NCI-H1930 (cell line): ENCODE results near the gene IL6ST.

Source experiments
- DNase-seq, 2 experiments: peaks; one replicate each; lab custom pipeline; 2025; lab: John Stamatoyannopoulos, UW

IL6ST gene

DNA sequence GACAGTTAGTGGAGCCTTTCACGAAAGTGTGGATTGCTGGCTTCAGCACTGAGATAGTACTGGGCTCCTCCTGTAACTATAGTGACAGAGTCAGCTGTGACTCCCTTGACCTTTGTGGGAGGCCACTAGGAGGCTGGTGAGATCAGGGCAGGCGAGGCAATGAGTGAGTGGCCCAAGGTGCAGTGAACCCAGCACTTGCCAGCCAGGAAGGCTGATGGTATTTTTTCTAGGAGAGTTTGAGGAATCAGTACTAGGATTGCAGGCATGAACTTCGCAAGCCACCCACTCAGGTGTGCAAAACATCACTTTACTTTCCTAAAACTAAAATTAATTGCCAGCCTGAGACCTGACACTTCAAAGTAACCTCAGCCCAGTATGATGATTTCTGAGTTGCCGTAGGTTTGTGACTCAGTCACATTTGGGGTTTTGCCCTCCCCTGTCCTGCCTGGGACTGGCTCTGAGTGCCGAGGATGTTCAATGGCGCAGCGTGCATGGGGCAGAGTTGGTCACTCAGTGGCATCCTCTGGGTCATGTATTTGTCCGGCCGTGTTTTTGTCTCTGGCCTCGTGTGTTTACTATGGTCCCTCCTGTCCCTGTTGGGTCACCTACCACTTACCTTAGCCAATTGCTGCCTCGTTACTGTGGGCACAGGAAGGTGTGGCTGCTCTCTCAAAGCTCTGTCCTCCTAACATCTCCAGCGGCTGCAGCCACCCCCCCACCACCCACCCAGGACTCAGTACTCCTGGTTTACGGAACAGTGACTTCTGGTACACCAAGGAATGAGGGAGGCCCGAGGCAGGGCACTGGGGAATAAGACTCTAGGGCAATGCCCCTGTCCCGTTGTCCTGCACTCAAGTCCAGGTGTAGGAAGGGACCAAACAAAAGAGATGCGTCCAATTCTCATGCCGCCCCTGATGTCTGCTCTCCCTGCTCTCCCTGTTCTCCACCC lies 76.4 kb downstream of the IL6ST start:
- DNase-seq = no peak

DNA sequence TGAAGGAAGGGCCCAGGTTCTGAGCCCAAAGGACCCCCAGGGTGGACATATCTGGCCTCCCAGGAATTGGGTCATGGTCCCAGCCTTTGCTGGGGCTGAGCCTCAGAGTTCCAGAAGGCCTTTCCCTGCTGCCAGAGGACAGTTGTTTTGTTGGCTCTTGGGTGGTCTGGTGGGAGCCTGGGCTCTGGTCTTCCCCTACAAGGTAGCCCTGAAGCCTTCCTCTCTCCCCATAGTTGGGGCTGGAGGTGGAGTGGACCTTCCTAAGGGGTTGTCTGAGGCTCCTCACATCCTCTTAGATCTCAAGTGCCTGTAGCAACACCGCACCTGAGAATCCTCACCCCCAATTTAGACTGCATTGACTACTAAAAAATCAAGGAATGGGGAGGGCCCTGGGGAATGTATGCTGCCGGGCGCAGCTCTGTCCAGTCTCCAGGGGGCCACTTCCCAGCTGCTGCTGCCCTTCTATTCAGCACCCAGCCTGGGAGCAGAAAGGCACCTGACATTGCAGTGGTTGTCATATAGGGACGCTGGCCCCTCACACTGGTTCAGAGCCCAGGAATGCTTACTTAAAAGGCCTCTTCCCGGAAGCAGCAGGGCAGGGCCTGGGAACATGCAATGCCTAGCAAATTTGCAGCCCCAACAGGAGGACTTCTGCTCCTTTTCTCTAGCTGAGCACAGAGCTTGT lies 77.2 kb downstream of the IL6ST start:
- no peak for DNase-seq

DNA sequence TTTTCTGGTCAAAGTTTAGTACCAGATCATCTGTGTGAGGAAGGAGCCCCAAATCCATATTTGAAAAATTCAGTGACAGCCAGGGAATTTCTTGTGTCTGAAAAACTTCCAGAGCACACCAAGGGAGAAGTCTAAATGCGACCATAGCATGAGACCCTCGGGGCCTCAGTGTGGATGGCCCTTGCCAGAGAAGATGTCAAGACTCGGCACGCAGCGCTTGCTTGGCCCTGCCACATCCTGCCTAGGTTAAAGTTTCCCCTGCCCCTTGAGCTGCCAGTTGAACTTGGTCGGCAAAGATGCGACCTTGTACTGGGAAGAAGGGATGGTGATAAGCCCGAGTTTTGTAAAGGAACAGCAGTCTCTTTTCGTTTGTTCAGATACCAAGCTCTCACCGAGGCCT lies 77.8 kb downstream of the IL6ST start:
- no peak for DNase-seq

DNA sequence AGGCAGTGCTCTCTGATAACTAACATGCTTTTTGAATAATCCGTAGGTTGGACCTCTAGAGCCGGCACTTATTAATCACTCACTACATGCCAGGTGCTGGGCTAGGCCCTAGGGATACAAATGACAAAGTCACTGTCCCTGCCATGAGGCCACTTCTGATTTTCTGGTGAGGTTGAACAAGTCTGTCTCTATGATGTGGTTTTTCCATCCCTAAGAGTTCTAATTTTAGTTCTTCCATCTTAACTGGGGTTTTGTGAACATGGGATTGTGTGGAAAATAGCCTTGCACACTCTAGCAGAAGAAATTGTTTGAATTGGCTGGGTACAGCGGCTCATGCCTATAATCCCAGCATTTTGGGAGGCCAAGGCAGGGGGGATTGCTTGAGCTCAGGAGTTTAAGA lies 79.0 kb downstream of the IL6ST start:
- no peak for DNase-seq

DNA sequence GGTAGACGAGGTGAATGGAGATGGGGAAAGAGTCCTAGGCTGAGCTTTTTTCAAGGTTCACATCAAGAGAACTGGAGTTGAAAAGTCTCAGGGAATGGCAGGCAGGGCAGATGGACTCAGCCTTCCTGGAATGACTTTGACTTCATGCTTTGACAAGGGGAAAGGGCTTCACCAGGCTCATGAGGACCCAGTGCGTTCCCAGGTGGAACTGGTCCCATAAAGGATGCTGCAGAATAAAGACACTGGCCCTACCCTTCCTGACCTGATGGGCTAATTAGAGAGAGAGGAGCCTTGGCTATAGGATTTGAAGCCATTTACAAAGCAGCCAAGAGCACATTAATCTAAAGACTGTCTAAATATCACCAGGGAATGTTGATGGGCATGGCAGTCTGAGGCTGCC lies 79.8 kb downstream of the IL6ST start:
- DNase-seq = no peak

DNA sequence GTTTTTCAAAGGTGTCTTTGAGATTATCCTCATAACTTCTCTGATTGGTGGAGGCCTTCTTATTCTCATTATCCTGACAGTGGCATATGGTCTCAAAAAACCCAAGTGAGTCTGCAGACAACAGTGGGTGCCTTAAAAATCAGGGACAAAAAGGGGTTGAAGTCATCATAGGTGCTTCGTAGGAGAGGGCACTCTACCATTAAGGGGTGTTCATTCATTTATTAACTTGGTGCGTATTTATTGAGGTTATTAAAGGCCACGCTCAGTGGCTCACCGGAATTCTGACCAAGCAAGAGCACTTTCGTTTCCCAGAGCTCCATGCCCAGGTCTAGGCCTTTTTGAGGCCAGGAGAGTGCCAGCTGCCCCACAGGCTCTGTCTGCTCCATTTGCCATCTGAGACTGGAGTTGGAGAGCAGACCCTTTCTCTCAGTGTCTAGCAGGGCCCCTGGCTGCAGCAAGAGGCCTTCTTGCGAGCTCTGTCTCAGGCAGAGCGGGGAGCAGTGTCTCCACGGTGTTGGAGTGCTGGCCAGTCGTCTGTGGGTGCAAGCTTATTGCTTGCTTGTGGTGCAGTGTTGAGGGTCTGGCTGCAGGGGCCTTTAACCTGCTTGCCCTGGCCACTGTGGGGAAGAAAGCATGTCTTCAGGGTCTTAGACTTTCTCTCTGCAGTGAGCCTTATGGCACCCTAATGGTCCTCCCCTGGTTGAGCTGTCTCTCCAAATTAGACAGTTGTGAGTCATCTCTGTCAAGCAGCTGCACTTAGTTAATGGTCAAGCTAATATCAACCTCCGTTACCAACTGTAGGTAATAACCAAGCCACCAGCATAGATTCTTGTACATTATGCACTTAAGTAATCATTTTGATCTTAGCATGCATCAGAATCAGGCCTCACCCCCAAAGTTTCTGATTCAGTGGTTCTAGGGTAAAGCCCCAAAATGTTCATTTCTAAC lies 81.0 kb downstream of the IL6ST start:
- no peak for DNase-seq

DNA sequence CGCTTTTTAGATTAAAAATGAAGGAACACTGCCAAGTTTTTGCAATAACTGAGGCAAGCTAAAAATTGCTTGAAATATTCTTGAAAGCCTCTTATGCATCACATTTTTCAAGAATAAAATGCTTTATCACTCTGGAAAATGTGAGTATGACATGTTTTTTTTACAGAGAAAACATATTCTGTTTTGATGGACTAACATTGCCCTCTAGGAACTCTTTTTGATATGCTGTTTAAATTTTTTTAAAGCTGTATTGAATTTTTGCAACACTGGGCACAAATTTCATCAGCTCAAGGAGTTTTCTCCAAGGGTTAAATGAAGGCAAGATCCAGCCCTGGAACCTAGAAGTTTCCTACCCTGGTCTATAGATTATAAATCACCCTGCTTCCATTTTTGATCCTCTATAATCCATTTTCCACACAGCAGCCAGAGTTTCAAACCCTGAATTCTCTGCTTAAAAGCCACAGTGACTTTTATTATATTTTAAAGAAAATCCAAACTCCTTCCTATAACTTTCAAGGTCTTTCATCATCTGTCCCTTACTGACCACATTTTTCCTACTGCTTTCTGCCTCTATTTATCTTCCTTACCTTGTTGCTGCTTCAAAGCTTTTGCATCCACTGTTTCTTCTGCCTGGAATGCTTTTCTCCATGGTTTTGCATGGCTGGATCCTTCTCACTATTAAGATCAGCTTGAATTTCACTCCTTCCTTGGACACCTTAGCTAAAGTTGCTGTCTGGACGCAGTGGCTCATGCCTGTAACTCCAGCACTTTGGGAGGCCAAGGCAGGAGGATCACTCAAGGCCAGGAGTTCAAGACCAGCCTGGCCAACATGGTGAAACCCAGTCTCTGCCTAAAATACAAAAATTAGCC lies 82.7 kb downstream of the IL6ST start:
- DNase-seq = no peak

DNA sequence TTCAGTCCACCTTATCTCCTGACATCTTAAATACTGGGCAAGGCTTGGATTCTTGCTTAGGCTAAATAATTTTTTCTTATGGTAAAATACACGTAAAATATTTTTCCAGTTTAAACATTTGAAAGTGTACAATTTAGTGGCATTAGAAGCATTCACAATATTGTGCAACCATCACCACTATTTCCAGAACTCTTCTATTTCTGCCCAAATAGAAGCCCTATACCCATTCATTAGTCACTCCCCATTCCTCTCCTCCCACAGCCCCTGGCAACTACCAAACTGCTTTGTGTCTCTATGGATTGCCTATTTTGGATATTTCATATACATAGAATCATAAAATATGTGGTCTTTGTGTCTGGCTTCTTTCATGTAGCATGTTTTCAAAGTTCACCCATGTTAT lies 86.0 kb downstream of the IL6ST start:
- no peak for DNase-seq

DNA sequence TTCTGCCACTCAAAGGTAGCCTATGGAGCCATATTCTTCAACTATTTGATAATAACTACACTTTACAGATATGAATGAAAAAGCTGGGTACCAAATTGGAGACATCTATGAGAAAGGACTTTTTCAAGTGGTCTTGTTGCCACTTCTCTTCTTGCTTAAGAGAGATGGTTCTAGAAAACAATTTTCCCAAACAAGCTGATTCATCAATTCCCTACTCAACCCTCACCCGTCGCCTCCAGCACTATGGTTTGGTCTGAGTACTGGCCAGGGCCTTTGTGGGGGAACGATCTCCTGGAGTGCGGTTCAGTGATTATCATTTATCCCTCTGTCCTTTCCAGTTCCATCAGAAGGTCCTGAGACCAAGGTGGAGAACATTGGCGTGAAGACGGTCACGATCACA lies 86.8 kb downstream of the IL6ST start:
- no peak for DNase-seq

DNA sequence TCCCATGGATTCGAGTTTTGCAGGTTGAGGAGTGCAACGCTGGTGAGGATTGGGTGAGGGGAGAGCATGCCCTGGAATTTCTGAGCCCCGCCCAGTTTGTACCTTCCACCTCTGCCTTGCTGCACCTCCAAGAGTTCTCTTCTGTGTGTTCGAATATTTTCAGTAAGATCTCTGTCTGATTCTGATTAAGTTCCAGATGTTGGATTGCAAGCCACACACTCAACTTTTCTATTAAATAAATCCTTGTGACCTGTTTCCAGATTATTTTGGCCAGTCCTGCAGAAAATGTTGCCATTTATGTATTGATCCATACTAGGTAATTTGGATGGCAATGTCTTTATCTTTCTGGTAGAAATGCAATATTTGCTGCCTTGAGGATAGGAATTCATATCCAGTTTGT lies 89.5 kb downstream of the IL6ST start:
- no peak for DNase-seq

DNA sequence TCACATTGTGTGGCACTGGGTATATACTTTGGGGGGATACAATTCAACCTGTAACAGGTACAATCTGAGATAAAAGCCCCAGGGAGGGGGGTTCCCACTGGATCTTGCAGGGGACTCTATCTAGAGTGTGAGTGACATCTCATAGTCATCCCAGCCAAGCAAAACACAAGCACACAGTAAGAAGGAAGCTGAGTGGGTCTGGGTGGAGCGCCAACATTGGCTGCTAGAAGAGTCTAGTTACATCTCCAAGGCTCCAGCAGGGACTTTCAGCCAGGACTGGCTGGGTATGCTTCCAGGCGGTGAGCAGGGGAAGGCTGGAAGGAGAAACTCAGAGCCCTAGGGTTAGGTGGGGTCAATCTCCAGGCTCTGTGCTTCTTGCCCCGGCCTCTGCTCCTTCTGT lies 90.6 kb downstream of the IL6ST start:
- no peak for DNase-seq

DNA sequence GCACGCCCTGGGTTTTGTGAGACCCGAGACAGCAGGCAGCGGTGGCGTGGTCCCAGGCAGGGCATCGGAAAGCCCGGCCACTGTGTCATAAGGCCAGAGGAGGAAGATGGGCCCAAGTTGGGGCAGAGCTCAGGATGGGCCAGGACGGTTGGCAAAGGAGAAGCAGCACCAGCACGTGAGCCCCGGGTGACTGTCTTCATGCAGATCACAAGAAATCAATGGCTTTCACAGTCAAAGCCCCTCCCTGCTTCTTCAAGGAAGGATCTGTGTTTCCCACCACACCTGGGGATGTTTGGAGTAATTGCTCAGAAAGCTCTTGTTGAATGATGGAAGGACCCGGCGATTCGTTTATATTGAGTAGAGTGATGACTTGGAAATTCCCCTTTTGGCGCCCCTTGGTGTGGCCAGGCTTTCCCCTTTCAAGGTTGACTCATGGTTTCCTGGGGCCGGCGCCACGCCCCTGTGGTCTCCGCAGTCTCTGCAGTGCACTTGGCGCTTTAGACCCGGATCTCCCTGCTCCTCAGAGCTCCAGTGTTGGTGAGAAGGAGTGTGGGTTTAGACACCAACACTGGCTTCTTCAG lies 91.6 kb downstream of the IL6ST start:
- DNase-seq = no peak

DNA sequence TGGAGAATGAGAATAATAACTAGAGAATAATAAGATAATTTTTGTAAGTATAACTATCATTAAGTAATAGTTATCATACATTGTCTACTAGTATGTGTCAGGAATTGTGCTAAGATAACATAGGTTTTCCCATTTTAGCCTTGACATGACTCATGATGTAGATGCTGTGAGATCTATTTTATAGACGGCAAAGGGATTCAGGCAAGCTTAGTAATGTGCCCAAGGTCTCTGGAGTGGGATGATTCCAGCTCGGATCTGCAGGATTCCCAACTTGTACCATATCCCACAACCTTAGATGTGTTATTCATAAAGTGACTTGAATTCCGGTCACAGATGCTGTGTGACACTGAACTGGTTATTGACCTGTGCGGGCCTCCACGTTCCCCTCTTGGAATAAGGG lies 92.1 kb downstream of the IL6ST start:
- DNase-seq = no peak

DNA sequence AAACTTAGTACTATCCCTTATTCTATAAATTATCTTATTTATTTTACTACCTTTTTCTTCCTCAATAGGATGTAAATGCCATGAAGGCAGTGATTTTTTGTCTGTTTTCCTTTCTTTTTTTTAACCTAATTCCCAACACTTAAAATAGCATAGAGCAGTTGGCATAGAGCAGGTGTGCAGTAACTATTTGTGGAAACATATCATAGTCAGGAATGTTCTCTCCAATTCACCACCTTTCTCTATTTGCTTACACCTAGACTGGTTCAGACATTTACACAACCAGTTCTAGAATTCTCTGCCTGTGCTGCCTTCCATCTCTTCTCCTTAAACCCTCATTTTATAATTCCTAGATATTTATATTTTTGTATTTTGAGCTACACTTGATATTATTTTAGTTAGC lies 94.0 kb downstream of the IL6ST start:
- no peak for DNase-seq

DNA sequence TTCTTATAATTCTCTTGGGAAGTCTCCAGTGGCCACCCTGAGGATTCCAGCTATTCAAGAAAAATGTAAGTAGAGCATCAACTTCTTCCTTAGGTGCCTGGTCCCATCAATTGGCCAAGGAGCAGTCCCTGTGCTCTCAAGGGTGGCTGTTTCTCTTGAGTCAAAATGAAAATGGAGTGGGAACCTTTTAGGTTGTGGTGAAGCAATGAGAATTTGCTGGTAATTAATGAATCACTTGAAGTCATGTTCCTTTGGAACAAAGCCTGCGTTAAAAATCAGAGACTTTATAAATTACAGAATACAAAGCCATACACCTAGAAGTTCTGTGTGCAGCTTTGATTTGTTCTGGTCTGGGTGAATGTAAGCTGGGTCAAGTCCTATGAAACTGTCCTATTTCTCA lies 94.7 kb downstream of the IL6ST start:
- no peak for DNase-seq

DNA sequence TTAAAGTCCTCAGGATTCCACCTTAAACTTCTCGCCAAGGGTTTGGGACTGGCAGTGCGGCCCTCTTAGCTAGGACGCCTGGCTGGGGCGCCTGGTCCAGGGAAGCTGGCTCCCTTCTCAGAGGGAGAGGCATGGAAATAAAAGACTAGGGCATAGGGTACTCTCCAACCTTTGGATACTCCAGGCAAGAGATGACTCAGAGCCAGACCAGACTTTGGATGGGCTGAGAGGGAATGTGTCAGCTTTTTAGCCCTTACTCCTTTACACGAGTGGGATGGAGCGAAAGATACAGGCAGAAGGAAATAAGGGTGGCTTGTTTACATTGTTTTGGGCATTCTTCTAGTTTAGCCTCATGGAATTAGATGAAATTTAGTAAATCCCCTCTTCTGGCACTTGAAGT lies 95.4 kb downstream of the IL6ST start:
- no peak for DNase-seq

DNA sequence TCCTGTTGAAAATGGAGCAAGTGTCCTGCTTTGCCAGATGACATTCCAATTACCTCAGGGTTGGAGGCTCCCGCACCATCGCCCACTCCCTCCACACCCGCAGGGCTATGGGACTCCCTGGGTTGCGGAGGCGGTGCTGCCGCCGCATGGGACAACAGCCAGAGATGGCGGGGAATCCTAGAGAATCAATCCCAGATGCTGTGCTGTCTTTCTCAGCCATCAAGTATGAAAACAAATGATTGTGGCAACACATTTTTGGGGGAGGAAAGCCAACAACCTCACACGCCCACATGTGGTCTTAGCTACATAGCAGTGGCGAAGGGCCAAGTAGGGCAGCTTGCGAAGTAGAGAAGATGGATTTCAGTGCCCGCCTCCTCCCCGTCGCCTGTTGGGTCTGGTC lies 96.9 kb downstream of the IL6ST start:
- no peak for DNase-seq

DNA sequence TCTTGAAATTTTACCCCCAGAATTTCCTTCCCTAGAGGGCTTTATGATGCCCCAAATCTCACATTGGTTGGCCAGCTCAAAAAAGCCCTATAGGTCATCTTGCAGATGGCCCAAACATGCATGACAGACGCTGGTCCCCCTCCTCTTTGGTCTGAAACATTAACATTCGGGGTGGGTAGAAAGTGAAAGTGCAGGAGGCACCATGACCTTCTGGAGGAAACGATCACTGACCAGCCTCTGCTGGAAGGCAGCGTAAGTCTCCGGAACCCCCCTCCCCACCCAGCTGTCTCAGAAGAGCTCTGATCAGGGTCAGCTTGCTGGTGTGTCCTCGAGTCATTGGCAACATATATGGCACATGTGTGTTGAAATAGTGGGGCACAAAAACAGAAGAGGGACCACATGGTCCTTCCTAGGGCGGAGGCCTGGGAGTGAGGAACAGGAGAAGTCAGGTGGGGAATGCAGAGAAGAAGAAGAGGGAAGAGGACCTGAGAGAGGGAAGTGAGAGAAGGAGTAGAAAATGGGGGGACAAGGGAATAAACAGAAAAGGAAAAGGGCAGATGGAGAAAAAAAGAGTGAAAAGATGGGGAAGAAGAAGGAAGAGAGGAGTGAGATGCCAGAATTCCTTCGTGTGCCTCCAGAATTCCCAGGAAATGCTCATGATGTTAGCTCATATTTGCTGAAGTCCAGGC lies 97.4 kb downstream of the IL6ST start:
- DNase-seq = no peak

DNA sequence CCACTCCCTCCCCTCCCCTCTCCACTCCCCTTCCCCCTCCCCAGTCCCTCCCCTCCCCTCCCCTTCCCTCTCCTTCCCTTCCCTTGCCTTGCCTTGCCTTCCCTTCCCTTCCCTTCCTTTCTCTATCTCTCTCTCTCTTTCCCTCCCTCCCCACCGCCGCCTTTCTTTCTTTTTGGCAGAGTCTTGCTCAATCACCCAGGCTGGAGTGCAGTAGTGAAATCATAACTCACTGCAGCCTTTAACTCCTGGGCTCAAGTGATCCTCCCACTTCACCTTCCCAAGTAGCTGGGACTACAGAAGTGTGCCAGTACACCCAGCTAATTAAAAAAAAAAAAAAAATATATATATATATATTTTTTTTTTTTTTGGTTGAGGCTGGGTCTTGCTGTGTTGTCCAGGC lies 98.1 kb downstream of the IL6ST start:
- DNase-seq = no peak

DNA sequence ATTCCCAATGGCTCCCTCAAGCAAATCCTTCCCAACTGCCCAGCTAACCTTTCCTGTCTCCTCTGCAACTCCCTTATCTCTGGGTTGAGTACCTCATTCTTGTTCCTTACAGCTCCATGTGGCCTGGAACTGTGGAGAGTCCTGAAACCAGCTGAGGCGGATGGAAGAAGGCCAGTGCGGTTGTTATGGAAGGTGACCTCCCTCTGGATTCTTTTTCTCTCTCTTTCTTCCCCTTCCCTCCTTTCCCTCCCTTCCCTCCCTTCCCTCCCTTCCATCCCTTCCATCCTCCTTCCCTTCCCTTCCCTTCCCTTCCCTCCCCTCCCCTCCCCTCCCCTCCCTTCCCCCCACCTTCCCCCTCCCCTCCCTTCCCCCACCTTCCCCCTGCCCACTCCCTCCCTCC lies 98.5 kb downstream of the IL6ST start:
- no peak for DNase-seq
